ENCODE measurements around the gene IL13RA2. TPM values are rescaled to one million over a fixed set of nuclear protein-coding genes. Genes with fewer than 3 reads are reported as not detected.

Gene IL13RA2
- polyA plus RNA-seq, 1 of the 3 experiments (the other 2 are of a cell fraction): 8.1 TPM

DNA sequence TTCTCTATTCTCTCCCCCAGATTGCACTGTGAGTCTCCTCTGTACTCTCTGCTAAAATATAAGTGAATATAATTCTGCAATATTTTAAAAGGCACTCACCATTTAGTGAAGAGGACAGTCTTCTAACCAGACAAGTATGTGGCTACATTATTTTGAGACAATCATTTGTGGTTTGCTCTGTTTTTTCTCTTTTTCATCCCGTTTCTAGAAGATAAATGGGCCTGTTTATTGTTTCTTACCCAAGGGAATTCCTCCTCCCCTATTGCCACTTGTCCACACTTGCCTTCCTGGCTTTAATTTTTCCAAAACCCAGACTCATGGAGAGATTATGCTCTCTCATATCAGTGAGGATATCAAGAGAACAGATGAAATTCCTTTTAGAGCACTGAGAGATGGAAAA lies 18.6 kb upstream of the IL13RA2 start:
- Histone ChIP-seq H3K27me3 (ENCODE audit: insufficient read depth) (no peaks in the 10 kb centered on the region), H3K9ac (no peak overlapping the region), H3K4me3 (ENCODE audit: low read depth in 2 of 2, low read length in 1 of 2) (no peak overlapping the region), H3K9me2 (no peaks in the 10 kb centered on the region), H3K36me3 (replicated peaks in 1 of 2; ENCODE audit: control insufficient read depth in 1 of 2, insufficient read depth in 2 of 2, low read length in 1 of 2) (no peaks in the 10 kb centered on the region), H3K27ac (ENCODE audit: low read depth in 2 of 2, low read length in 1 of 2) (peak overlapping the region in 1 of 2 experiments; percentile 53; a peak in 2 of 4 replicates), H3K9me3 (no peaks in the 10 kb centered on the region), H3K4me1 (ENCODE audit: control insufficient read depth in 1 of 2, insufficient read depth in 2 of 2, low read depth in 1 of 2, low read length in 1 of 2) (no peaks in the 10 kb centered on the region), H4K20me1 (ENCODE audit: insufficient read depth) (no peaks in the 10 kb centered on the region), H2AFZ (ENCODE audit: low read depth) (no peak overlapping the region), H3K79me2 (ENCODE audit: insufficient read depth) (no peaks in the 10 kb centered on the region), H3K4me2 (no peak overlapping the region), H3F3A (replicated peaks; ENCODE audit: insufficient read depth) (no peaks in the 10 kb centered on the region)
- CTCF ChIA-PET: no interaction called here
- POLR2A ChIA-PET: no interaction called here
- DNase-seq: no peak
- peak; percentile 56; the same call in 1 of the 2 replicates for TF ChIP-seq POLR2AphosphoS5 (IDR thresholded peaks at IDR 0.05; ENCODE audit: low read depth, low read length)
- TF ChIP-seq RAD21 (IDR thresholded peaks at IDR 0.05; ENCODE audit: low read length): no peak
- TF ChIP-seq NFIC (IDR thresholded peaks at IDR 0.05; ENCODE audit: borderline replicate concordance): peak; percentile 50; the same call in 1 of the 2 replicates
- peak; percentile 81 for TF ChIP-seq FOXM1 (IDR thresholded peaks at IDR 0.05; ENCODE audit: low read depth)
- TF ChIP-seq JUND (IDR thresholded peaks at IDR 0.05): peak; percentile 61
- no peak for TF ChIP-seq MEF2A (IDR thresholded peaks at IDR 0.05; ENCODE audit: borderline replicate concordance, low read depth)
- TF ChIP-seq PBX3 (IDR thresholded peaks at IDR 0.05): peak; percentile 83
- peak; percentile 57; the same call in 1 of the 2 replicates for TF ChIP-seq TEAD4 (IDR thresholded peaks at IDR 0.05; ENCODE audit: borderline replicate concordance, insufficient read depth)
- 0 out of 2 replicates have a peak, but pooled peaks have one; percentile 5 for TF ChIP-seq FOSL2 (IDR thresholded peaks at IDR 0.05; ENCODE audit: borderline replicate concordance, low read depth)
- peak; percentile 89 for TF ChIP-seq TCF12 (IDR thresholded peaks at IDR 0.05)
- peak; percentile 21 to 82; a peak in 1 of 4 replicates for TF ChIP-seq EP300 (IDR thresholded peaks at IDR 0.05; ENCODE audit: borderline replicate concordance in 1 of 2, low read depth in 1 of 2, low read length in 1 of 2)
- WGBS (ENCODE audit: low lambda C conversion rate): 0% methylated on average over 1 of the region's 1 CpG

- Histone ChIP-seq H3K36me3 (replicated peaks in 1 of 2; ENCODE audit: control insufficient read depth in 1 of 2, insufficient read depth in 2 of 2, low read length in 1 of 2) (no peaks in the 10 kb centered on the region), H3K4me2 (no peak overlapping the region), H3K79me2 (ENCODE audit: insufficient read depth) (no peaks in the 10 kb centered on the region), H3K9ac (no peak overlapping the region), H4K20me1 (ENCODE audit: insufficient read depth) (no peaks in the 10 kb centered on the region), H3F3A (replicated peaks; ENCODE audit: insufficient read depth) (peaks cover 4% of the 10 kb centered on the region), H3K4me3 (ENCODE audit: low read depth in 2 of 2, low read length in 1 of 2) (no peak overlapping the region), H3K9me3 (no peaks in the 10 kb centered on the region), H2AFZ (ENCODE audit: low read depth) (no peak overlapping the region), H3K27me3 (ENCODE audit: insufficient read depth) (no peaks in the 10 kb centered on the region), H3K4me1 (ENCODE audit: control insufficient read depth in 1 of 2, insufficient read depth in 2 of 2, low read depth in 1 of 2, low read length in 1 of 2) (no peaks in the 10 kb centered on the region), H3K9me2 (no peaks in the 10 kb centered on the region), H3K27ac (ENCODE audit: low read depth in 2 of 2, low read length in 1 of 2) (peak overlapping the region in 1 of 2 experiments; percentile 7; a peak in 1 of 4 replicates)
- no peak for DNase-seq
- 34% methylated on average over 2 of the region's 2 CpGs for WGBS (ENCODE audit: low lambda C conversion rate)
- POLR2A ChIA-PET: no interaction called here
- TF ChIP-seq REST (IDR thresholded peaks at IDR 0.05; ENCODE audit: low read depth, low read length): no peak
- no peak for TF ChIP-seq YY1 (IDR thresholded peaks at IDR 0.05; ENCODE audit: low read depth)
- no peak for TF ChIP-seq ELF1 (IDR thresholded peaks at IDR 0.05)
- TF ChIP-seq EZH2phosphoT487 (IDR thresholded peaks at IDR 0.05; ENCODE audit: borderline replicate concordance, low read depth): no peak
- no peak for TF ChIP-seq JUND (IDR thresholded peaks at IDR 0.05)
- no peak; a peak in 1 of 4 replicates for TF ChIP-seq EP300 (IDR thresholded peaks at IDR 0.05; ENCODE audit: borderline replicate concordance in 1 of 2, low read depth in 1 of 2, low read length in 1 of 2)
- TF ChIP-seq TCF12 (IDR thresholded peaks at IDR 0.05): peak; percentile 49; the same call in 1 of the 2 replicates
- TF ChIP-seq TAF1 (IDR thresholded peaks at IDR 0.05; ENCODE audit: borderline replicate concordance, low read depth, low read length): no peak
- no peak for TF ChIP-seq RAD21 (IDR thresholded peaks at IDR 0.05; ENCODE audit: low read length)
- no peak for TF ChIP-seq RFX5 (IDR thresholded peaks at IDR 0.05; ENCODE audit: low read length)
- no peak for TF ChIP-seq SIN3A (IDR thresholded peaks at IDR 0.05; ENCODE audit: borderline replicate concordance, low read depth, low read length)
- TF ChIP-seq SMC3 (IDR thresholded peaks at IDR 0.05; ENCODE audit: low read depth, low read length): no peak
- no peak for TF ChIP-seq FOXJ3 (CRISPR knock-in tag; IDR thresholded peaks at IDR 0.05)
- no peak for TF ChIP-seq NFIC (IDR thresholded peaks at IDR 0.05; ENCODE audit: borderline replicate concordance)
- TF ChIP-seq PBX3 (IDR thresholded peaks at IDR 0.05): peak; percentile 43; the same call in 1 of the 2 replicates
- no peak for TF ChIP-seq USF2 (IDR thresholded peaks at IDR 0.05; ENCODE audit: borderline replicate concordance, low read depth, low read length)
- CTCF ChIA-PET: no interaction called here
These were observed 14.6 kb upstream of the IL13RA2 start for GRCh38 chrX:115031989-115032388.
